GM12864 (cell line): ENCODE results near the gene CTNNBL1.

Experiments used
- DNase-seq: peaks from one replicate; pipeline ENCODE4 v3.0.0-alpha.2; 2011; ENCODE audit warnings: low read depth
- H3K4me3 ChIP-seq: 2 replicates; pipeline ENCODE4 v1.5.1; 2011; ENCODE audit warnings: mild to moderate bottlenecking, low read depth, low read length, control low read depth
- CTCF ChIP-seq: IDR thresholded peaks from 2 replicates; pipeline ENCODE4 v1.5.1; 2011; ENCODE audit warnings: low read depth, mild to moderate bottlenecking, moderate library complexity, low read length, control low read depth, inconsistent platforms; ENCODE audit errors: missing control alignments

The CTNNBL1 gene

GRCh38 chr20:37841389-37841788 is 147.6 kb downstream of the CTNNBL1 start:
- no peak for TF ChIP-seq CTCF
- DNase-seq: no peak
- no peak overlapping the region for H3K4me3 ChIP-seq

- no peak for DNase-seq
- no peak for TF ChIP-seq CTCF
- H3K4me3 ChIP-seq: no peak overlapping the region
Measured at GRCh38 chr20:37841971-37842370, 148.1 kb downstream of the CTNNBL1 start.

- DNase-seq: no peak
- no peak overlapping the region for H3K4me3 ChIP-seq
- no peak for TF ChIP-seq CTCF
Measured at GRCh38 chr20:37845241-37845681, 151.4 kb downstream of the CTNNBL1 start.

GRCh38 chr20:37845878-37846277 is 152.0 kb downstream of the CTNNBL1 start:
- no peak for TF ChIP-seq CTCF
- H3K4me3 ChIP-seq: no peak overlapping the region
- no peak for DNase-seq

- DNase-seq: no peak
- no peak for TF ChIP-seq CTCF
- no peak overlapping the region for H3K4me3 ChIP-seq
Measured at GRCh38 chr20:37846573-37846972, 152.7 kb downstream of the CTNNBL1 start.

GRCh38 chr20:37848706-37849105 is 154.9 kb downstream of the CTNNBL1 start:
- H3K4me3 ChIP-seq: no peak overlapping the region
- no peak for DNase-seq
- no peak for TF ChIP-seq CTCF

- TF ChIP-seq CTCF: no peak
- no peak overlapping the region for H3K4me3 ChIP-seq
- DNase-seq: no peak
Measured at GRCh38 chr20:37849156-37849555, 155.3 kb downstream of the CTNNBL1 start.
